ENCODE data around the gene CD99L2. TPM values are rescaled to one million over a fixed set of nuclear protein-coding genes. Genes with fewer than 3 reads are reported as not detected.

Gene CD99L2
- total and polyA plus RNA-seq, 2 of the 8 experiments (the other 6 are each of a cell fraction or from before 2014, with no cell fraction given) = 8.0 to 8.5 TPM

- Histone ChIP-seq H2BK12ac (ENCODE audit: low read depth, low read length) (no peak overlapping the region), H3K56ac (replicated peaks; ENCODE audit: insufficient read length, low read depth, low read length) (no peak overlapping the region), H3K14ac (ENCODE audit: insufficient read length) (no peak overlapping the region), H2AK5ac (ENCODE audit: low read depth, low read length) (no peak overlapping the region), H2BK5ac (ENCODE audit: low read depth, low read length) (no peak overlapping the region), H3K18ac (ENCODE audit: extremely low read depth, low read length) (no peak overlapping the region), H3K27me3 (replicated peaks in 1 of 4; ENCODE audit: control insufficient read depth in 3 of 4, extremely low read depth in 1 of 4, insufficient read depth in 3 of 4, low read length in 3 of 4) (no peaks in the 10 kb centered on the region), H4K8ac (ENCODE audit: extremely low read depth, insufficient read depth, low read length) (no peak overlapping the region), H3K4ac (replicated peaks; ENCODE audit: insufficient read length, low read depth, low read length) (no peak overlapping the region), H4K20me1 (replicated peaks in 1 of 2; ENCODE audit: control insufficient read depth in 1 of 2, insufficient read depth in 2 of 2, low read length in 2 of 2) (no peaks in the 10 kb centered on the region), H4K91ac (replicated peaks; ENCODE audit: insufficient read length, low read length) (no peak overlapping the region), H3K79me1 (ENCODE audit: low read depth, low read length) (no peaks in the 10 kb centered on the region), H3K4me2 (ENCODE audit: insufficient read depth in 1 of 2, low read depth in 2 of 2, low read length in 2 of 2) (no peak overlapping the region), H3K23me2 (ENCODE audit: low read depth, low read length) (no peaks in the 10 kb centered on the region), H4K5ac (ENCODE audit: insufficient read length, low read depth, low read length) (no peak overlapping the region), H3K9me3 (ENCODE audit: insufficient read depth in 2 of 2, low read depth in 1 of 2, low read length in 1 of 2) (no peaks in the 10 kb centered on the region), H3K23ac (ENCODE audit: insufficient read length) (no peak overlapping the region), H3K4me1 (replicated peaks in 1 of 4; ENCODE audit: control insufficient read depth in 3 of 4, insufficient read depth in 4 of 4, low read length in 3 of 4) (peaks cover 0 to 10% (median 3%) of the 10 kb centered on the region in 4 experiments; a peak in 5 of 7 replicates), H3K4me3 (ENCODE audit: extremely low read depth in 1 of 4, insufficient read depth in 2 of 4, low read depth in 3 of 4, low read length in 4 of 4) (no peak overlapping the region), H3K79me2 (ENCODE audit: control insufficient read depth in 1 of 2, insufficient read depth in 2 of 2, low read length in 2 of 2) (no peaks in the 10 kb centered on the region), H3K9ac (replicated peaks in 1 of 4; ENCODE audit: extremely low read depth in 1 of 4, low read depth in 3 of 4, low read length in 3 of 4) (no peak overlapping the region), H2BK20ac (ENCODE audit: low read length) (no peak overlapping the region), H3K36me3 (ENCODE audit: control insufficient read depth in 2 of 4, insufficient read depth in 4 of 4, low read length in 3 of 4) (peaks cover 0 to 9% (median 0%) of the 10 kb centered on the region in 4 experiments; a peak in 1 of 8 replicates), H3K27ac (ENCODE audit: low read depth, low read length) (no peak overlapping the region), H2AFZ (ENCODE audit: low read length) (no peak overlapping the region), H2BK15ac (ENCODE audit: low read length) (no peak overlapping the region), H2BK120ac (replicated peaks; ENCODE audit: low read depth, low read length) (no peak overlapping the region)
- POLR2A ChIA-PET (ENCODE audit: partially characterized antibody) = interaction anchor here (1.3 kb wide), 1 partner anchor 222 kb away, joined by 3 read pairs; no protein-coding TSS in a partner anchor
- CTCF ChIA-PET (ENCODE audit: partially characterized antibody) = interaction anchor here (0.6 to 1.6 kb wide), 6 partner anchors 51 to 385 kb away, joined by 3 to 6 read pairs (median 3); no protein-coding TSS in a partner anchor
- no peak for DNase-seq (ENCODE audit: low read depth in 1 of 2, low spot score in 2 of 2)
- TF ChIP-seq NRF1 (IDR thresholded peaks at IDR 0.05; ENCODE audit: low read depth, low read length) (no peak), ASH2L (IDR thresholded peaks at IDR 0.05; ENCODE audit: low read length) (no peak), TEAD4 (IDR thresholded peaks at IDR 0.05; ENCODE audit: low read depth, low read length) (no peak)
- WGBS, 2 experiments (ENCODE audit: extremely low coverage in 1 of 2, insufficient coverage in 1 of 2, insufficient read length in 1 of 2, insufficient replicate concordance in 2 of 2, low coverage in 1 of 2, low lambda C conversion rate in 2 of 2, missing lambda C conversion rate in 1 of 2) = 100% methylated on average over 13 of the region's 19 CpGs; no CpG with 5 or more reads in 1 of the 2 experiments
- FAIRE-seq = no peak
These were observed 129.8 kb downstream of the CD99L2 start for GRCh38 chrX:150768580-150769190.
